Epithelial cell of esophagus (primary cell): ENCODE measurements around the gene SLC38A1.
A peak's percentile ranks its signal among the peaks of the same experiment; 100 is the strongest.

ENCODE experiments used
- DNase-seq: peaks from one replicate; pipeline ENCODE4 v3.0.0; 2010; ENCODE audit warnings: low read depth
- H3K4me3 ChIP-seq: 2 replicates; pipeline ENCODE4 v1.5.1; 2011; ENCODE audit warnings: mild to moderate bottlenecking, low read length, control low read depth
- CTCF ChIP-seq: IDR thresholded peaks from 2 replicates; pipeline ENCODE4 v1.5.1; 2011; ENCODE audit warnings: low read depth, mild to moderate bottlenecking, low read length, control low read depth, inconsistent platforms; ENCODE audit not compliant: insufficient read depth; ENCODE audit errors: missing control alignments

SLC38A1 gene

GRCh38 chr12:46154221-46154985 lies 114.4 kb downstream of the SLC38A1 start:
- DNase-seq, result peak; percentile 94
- TF ChIP-seq CTCF, result no peak
- H3K4me3 ChIP-seq, result no peak overlapping the region

- no peak overlapping the region for H3K4me3 ChIP-seq
- TF ChIP-seq CTCF, result peak; percentile 66
- peak; percentile 48 for DNase-seq
Measured at GRCh38 chr12:46153268-46153872, 115.5 kb downstream of the SLC38A1 start.

- no peak overlapping the region for H3K4me3 ChIP-seq
- no peak for DNase-seq
- TF ChIP-seq CTCF, result no peak
Measured at GRCh38 chr12:46152456-46152855, 116.4 kb downstream of the SLC38A1 start.

GRCh38 chr12:46150735-46151134 lies 118.1 kb downstream of the SLC38A1 start:
- H3K4me3 ChIP-seq, result no peak overlapping the region
- DNase-seq, result no peak
- TF ChIP-seq CTCF, result no peak

- TF ChIP-seq CTCF, result no peak
- no peak for DNase-seq
- no peak overlapping the region for H3K4me3 ChIP-seq
Measured at GRCh38 chr12:46149905-46150304, 118.9 kb downstream of the SLC38A1 start.

- no peak overlapping the region for H3K4me3 ChIP-seq
- TF ChIP-seq CTCF, result no peak
- no peak for DNase-seq
Measured at GRCh38 chr12:46149079-46149464, 119.8 kb downstream of the SLC38A1 start.

- TF ChIP-seq CTCF, result no peak
- DNase-seq, result no peak
- H3K4me3 ChIP-seq, result no peak overlapping the region
Measured at GRCh38 chr12:46148327-46149078, 120.3 kb downstream of the SLC38A1 start.
